Keratinocyte (primary cell): ENCODE results near the gene ANKRD49. TPM values are rescaled to one million over a fixed set of nuclear protein-coding genes. Genes with fewer than 3 reads are reported as not detected.

Experiments used
- DNase-seq: peaks from one replicate; pipeline ENCODE4 v3.0.0-alpha.2; 2011; ENCODE audit warnings: low read depth, missing footprints, low spot score
- FAIRE-seq: peaks from 2 replicates; lab custom pipeline; 2011; peaks lifted over from hg19 to GRCh38; lab: Jason Lieb, UNC
- H2AFZ ChIP-seq: 2 replicates; pipeline ENCODE4 v1.6.0; 2012; ENCODE audit warnings: low read length, control low read depth, inconsistent platforms; ENCODE audit not compliant: control insufficient read depth
- H3K27ac ChIP-seq: 2 replicates; pipeline ENCODE4 v1.5.1; 2011; ENCODE audit warnings: low read length; ENCODE audit not compliant: control insufficient read depth, insufficient read depth
- H3K27me3 ChIP-seq: 3 replicates; pipeline ENCODE4 v1.6.0; 2011; ENCODE audit warnings: low read length; ENCODE audit not compliant: control insufficient read depth, insufficient read depth; ENCODE audit errors: extremely low read depth
- H3K36me3 ChIP-seq, 2 experiments: 2 replicates in 1 of 2; 3 replicates in 1 of 2; pipeline ENCODE4 v1.5.1; 2011; ENCODE audit warnings: low read length in 2 of 2, mild to moderate bottlenecking in 1 of 2; ENCODE audit not compliant: control insufficient read depth in 2 of 2, insufficient read depth in 2 of 2; ENCODE audit errors: extremely low read depth in 1 of 2
- H3K4me1 ChIP-seq: 3 replicates; pipeline ENCODE4 v1.5.1; 2011; ENCODE audit warnings: low read length; ENCODE audit not compliant: control insufficient read depth, insufficient read depth; ENCODE audit errors: extremely low read depth
- H3K4me2 ChIP-seq: 3 replicates; pipeline ENCODE4 v1.6.0; 2011; ENCODE audit warnings: low read depth, low read length; ENCODE audit not compliant: control insufficient read depth, insufficient read depth; ENCODE audit errors: extremely low read depth
- H3K4me3 ChIP-seq, 3 experiments: fragments of 200-600 bp in 1 of 3; sonication (generic) in 1 of 3; 2 replicates in 2 of 3; 3 replicates in 1 of 3; pipeline ENCODE4 v1.5.1; 2011 to 2016; ENCODE audit warnings: low read length in 3 of 3, mild to moderate bottlenecking in 3 of 3, control low read depth in 2 of 3, inconsistent platforms in 1 of 3, low read depth in 1 of 3, mixed read lengths in 1 of 3, mixed run types in 1 of 3, moderate library complexity in 1 of 3; ENCODE audit not compliant: control insufficient read depth in 2 of 3, insufficient read depth in 2 of 3; ENCODE audit errors: extremely low read depth in 1 of 3
- H3K79me2 ChIP-seq: 2 replicates; pipeline ENCODE4 v1.6.0; 2012; ENCODE audit warnings: low read length; ENCODE audit not compliant: control insufficient read depth, insufficient read depth
- H3K9ac ChIP-seq: 3 replicates; pipeline ENCODE4 v1.6.0; 2011; ENCODE audit warnings: low read length; ENCODE audit not compliant: control insufficient read depth, insufficient read depth; ENCODE audit errors: extremely low read depth
- H3K9me1 ChIP-seq: 3 replicates; pipeline ENCODE4 v1.6.0; 2011; ENCODE audit warnings: low read length; ENCODE audit not compliant: control insufficient read depth, insufficient read depth; ENCODE audit errors: extremely low read depth
- H3K9me3 ChIP-seq: 2 replicates; pipeline ENCODE4 v1.5.1; 2012; ENCODE audit warnings: low read depth, low read length; ENCODE audit not compliant: control insufficient read depth
- H4K20me1 ChIP-seq: 3 replicates; pipeline ENCODE4 v1.6.0; 2011; ENCODE audit warnings: low read length; ENCODE audit not compliant: control insufficient read depth, insufficient read depth; ENCODE audit errors: extremely low read depth
- CTCF ChIP-seq, 3 experiments: IDR thresholded peaks in 1 of 3; conservative IDR thresholded peaks in 1 of 3; optimal IDR thresholded peaks in 1 of 3; 2 replicates in 2 of 3; 3 replicates in 1 of 3; pipeline versions ENCODE3 to v1.5.1; 2011; ENCODE audit warnings: low read length in 3 of 3, mild to moderate bottlenecking in 3 of 3, moderate library complexity in 2 of 3, control low read depth in 1 of 3, inconsistent platforms in 1 of 3; ENCODE audit not compliant: insufficient read depth in 2 of 3; ENCODE audit errors: extremely low read depth in 1 of 3
- EZH2 ChIP-seq: IDR thresholded peaks from one replicate; pipeline ENCODE4 v1.6.1; 2012; ENCODE audit warnings: inconsistent platforms, mild to moderate bottlenecking, low read length, moderate library complexity
- dilution Hi-C: fragments of 300-500 bp; cut with MboI; formaldehyde crosslinking; loops from one replicate; pipeline ENCODE4 v1.7.0; 2020; ENCODE audit warnings: low sequenced_read_pairs; ENCODE audit not compliant: extremely low pct_ligation_motif_present
- polyA plus RNA-seq, 5 experiments: library from polyadenylated mRNA; depleted of rRNA in 3 of 5; stranded (reverse) in 3 of 5; stranded (forward) in 1 of 5; unstranded in 1 of 5; fragments of >200 nt; gene quantifications; 1 replicate in 1 of 5; 2 replicates in 3 of 5; 3 replicates in 1 of 5; pipeline versions ENCODE4 v1.2.1 to v1.2.3, GENCODE V29; 2011 to 2012; ENCODE audit warnings: missing spikeins in 2 of 5, low read depth in 1 of 5, low replicate concordance in 1 of 5

ANKRD49 gene
- polyA plus RNA-seq, 1 donor (not counting 4 experiments of a cell fraction or from before 2014, with no cell fraction given) = 17.1 TPM

- peak overlapping the region; percentile 49 for H3K9ac ChIP-seq
- peak overlapping the region; percentile 29 to 34 (median 29) for H3K4me3 ChIP-seq
- DNase-seq (no peak), FAIRE-seq (no peak)
- H3K4me2 ChIP-seq = peak overlapping the region; percentile 76
- no peak overlapping the region for H3K27ac ChIP-seq
- no peaks in the 10 kb centered on the region for H4K20me1 ChIP-seq
- H3K4me1 ChIP-seq = peaks cover 16% of the 10 kb centered on the region
- peak overlapping the region; percentile 52 for H2AFZ ChIP-seq
- no peaks in the 10 kb centered on the region for H3K79me2 ChIP-seq
- no peaks in the 10 kb centered on the region for H3K9me3 ChIP-seq
- no peaks in the 10 kb centered on the region for H3K36me3 ChIP-seq
- dilution Hi-C loops = no loop called here
- TF ChIP-seq EZH2 = no peak
- TF ChIP-seq CTCF (optimal IDR thresholded peaks at IDR 0.05 in 1 of 3, IDR thresholded peaks at IDR 0.05 in 1 of 3, conservative IDR thresholded peaks at IDR 0.05 in 1 of 3; ENCODE audit: extremely low read depth in 1 of 3, insufficient read depth in 2 of 3, low read length in 3 of 3) = no peak
- H3K27me3 ChIP-seq = peaks cover 19% of the 10 kb centered on the region
- peaks cover 2% of the 10 kb centered on the region for H3K9me1 ChIP-seq
Observed at GRCh38 chr11:94545264-94546161, 51.7 kb downstream of the ANKRD49 start.

- dilution Hi-C loops = no loop called here
Observed at GRCh38 chr11:94546162-94546470, 52.3 kb downstream of the ANKRD49 start.

More at GRCh38 chr11:94546162-94546470, 52.3 kb downstream of the ANKRD49 start:
- TF ChIP-seq CTCF (optimal IDR thresholded peaks at IDR 0.05 in 1 of 3, IDR thresholded peaks at IDR 0.05 in 1 of 3, conservative IDR thresholded peaks at IDR 0.05 in 1 of 3; ENCODE audit: extremely low read depth in 1 of 3, insufficient read depth in 2 of 3, low read length in 3 of 3) = no peak
- TF ChIP-seq EZH2 = peak; percentile 31
- Histone ChIP-seq H3K4me3 (peak overlapping the region; percentile 29 to 30 (median 29)), H2AFZ (no peak overlapping the region), H4K20me1 (no peaks in the 10 kb centered on the region), H3K9ac (no peak overlapping the region), H3K9me1 (peaks cover 2% of the 10 kb centered on the region), H3K4me1 (peaks cover 16% of the 10 kb centered on the region), H3K4me2 (peak overlapping the region; percentile 76), H3K9me3 (no peaks in the 10 kb centered on the region), H3K27me3 (peaks cover 18% of the 10 kb centered on the region), H3K36me3 (no peaks in the 10 kb centered on the region), H3K27ac (no peak overlapping the region), H3K79me2 (no peaks in the 10 kb centered on the region)
- FAIRE-seq (no peak), DNase-seq (no peak)
